Erythroblast (primary cell): ENCODE measurements around the gene C22orf31.

Experiments used
- GATA1 ChIP-seq: IDR thresholded peaks from 2 replicates; pipeline ENCODE4 v1.6.1; 2011; ENCODE audit warnings: low read depth, mild to moderate bottlenecking, control low read depth, low read length, moderate library complexity
- POLR2A ChIP-seq: IDR thresholded peaks from 2 replicates; pipeline ENCODE4 v1.6.1; 2011; ENCODE audit warnings: mild to moderate bottlenecking, low read length

- TF ChIP-seq GATA1 = no peak
- no peak for TF ChIP-seq POLR2A
Measured at GRCh38 chr22:29049655-29050263, 11.9 kb downstream of the C22orf31 start.
